Astrocyte of the spinal cord (primary cell): Measurements from ENCODE around the gene ZNF444.
A peak's percentile ranks its signal among the peaks of the same experiment; 100 is the strongest.

Experiments
- DNase-seq: peaks from one replicate; pipeline ENCODE4 v3.0.0; 2011; ENCODE audit warnings: low read depth, low spot score
- H3K4me3 ChIP-seq: 2 replicates; pipeline ENCODE4 v1.5.1; 2011; ENCODE audit warnings: low read depth, mild to moderate bottlenecking, low read length, moderate library complexity
- in situ Hi-C: cut with HindIII; loops from 2 replicates; pipeline ENCODE4 v1.10.0; 2017; ENCODE audit warnings: low sequenced_read_pairs
- TF ChIP-seq, protein P1 (sequence below): IDR thresholded peaks from 2 replicates; pipeline ENCODE4 v1.5.1; 2012; ENCODE audit warnings: low read depth, mild to moderate bottlenecking, low read length, inconsistent platforms

Gene ZNF444

DNA sequence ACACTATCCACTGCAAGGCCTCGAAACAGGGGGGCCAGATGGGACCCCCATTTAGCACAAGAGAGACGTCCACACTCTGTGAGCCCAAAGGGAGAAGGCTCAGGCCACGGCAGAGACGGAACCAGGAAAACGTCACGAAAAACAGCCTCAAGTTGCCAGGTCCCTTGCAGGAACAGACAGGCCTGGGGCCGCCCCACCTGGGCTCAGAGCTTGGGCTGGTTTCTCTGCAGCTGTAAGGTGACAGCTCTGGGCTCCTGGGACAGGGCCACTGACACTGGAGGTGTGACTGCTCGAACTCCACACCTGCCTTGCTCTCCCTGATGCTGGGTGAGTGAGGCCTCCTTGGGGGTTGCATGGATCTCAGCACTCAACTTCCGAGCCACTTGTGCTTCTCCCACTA, 23.2 kb upstream of the ZNF444 start:
- TF ChIP-seq, protein P1, sequence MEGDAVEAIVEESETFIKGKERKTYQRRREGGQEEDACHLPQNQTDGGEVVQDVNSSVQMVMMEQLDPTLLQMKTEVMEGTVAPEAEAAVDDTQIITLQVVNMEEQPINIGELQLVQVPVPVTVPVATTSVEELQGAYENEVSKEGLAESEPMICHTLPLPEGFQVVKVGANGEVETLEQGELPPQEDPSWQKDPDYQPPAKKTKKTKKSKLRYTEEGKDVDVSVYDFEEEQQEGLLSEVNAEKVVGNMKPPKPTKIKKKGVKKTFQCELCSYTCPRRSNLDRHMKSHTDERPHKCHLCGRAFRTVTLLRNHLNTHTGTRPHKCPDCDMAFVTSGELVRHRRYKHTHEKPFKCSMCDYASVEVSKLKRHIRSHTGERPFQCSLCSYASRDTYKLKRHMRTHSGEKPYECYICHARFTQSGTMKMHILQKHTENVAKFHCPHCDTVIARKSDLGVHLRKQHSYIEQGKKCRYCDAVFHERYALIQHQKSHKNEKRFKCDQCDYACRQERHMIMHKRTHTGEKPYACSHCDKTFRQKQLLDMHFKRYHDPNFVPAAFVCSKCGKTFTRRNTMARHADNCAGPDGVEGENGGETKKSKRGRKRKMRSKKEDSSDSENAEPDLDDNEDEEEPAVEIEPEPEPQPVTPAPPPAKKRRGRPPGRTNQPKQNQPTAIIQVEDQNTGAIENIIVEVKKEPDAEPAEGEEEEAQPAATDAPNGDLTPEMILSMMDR, result no peak
- in situ Hi-C loops, result no loop called here
- no peak for DNase-seq
- H3K4me3 ChIP-seq, result no peak overlapping the region

DNA sequence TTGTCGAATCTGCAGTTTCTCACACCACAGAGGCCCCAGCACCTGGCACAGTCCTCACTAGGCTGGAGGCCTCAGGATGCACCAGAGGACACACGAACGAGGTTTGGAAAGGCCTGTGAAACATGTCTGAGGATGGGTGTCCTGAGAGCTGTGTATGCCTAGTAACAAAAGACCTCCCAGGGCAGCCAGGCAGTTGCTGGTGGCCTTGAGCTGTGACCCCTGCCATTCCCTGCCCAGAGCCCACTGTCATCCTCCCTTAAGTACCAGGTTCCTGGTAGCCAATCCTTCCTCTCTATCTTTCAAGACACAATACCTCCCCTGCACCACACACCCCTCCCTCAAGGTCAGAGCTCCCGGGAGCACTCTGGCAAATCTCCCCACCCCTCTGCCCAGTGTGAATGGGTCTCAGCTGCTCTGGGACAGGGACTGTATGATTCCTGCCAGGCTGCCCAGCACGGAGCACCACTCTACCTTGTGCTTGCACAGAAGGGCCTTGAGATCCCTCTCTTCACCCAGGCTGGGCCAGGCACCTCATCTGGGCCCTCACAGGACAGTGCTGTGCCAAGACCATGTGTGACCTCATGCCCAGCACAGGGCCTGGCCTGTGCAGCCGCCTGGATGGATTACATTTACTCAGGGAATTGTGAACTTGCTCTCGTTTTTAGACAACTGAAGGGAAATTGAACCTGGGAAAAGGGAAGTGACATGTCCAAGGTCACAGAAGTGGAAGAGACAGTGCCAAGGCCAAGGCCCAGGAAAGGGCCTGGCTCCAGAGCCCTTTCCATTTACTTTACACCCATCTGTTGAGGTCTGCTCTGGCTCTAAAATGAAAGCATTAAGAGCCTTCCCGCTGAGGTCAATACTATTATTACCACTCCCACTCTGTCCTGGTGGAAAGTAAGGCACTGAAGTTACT, 22.2 kb upstream of the ZNF444 start:
- TF ChIP-seq, protein P1, result no peak
- no peak for DNase-seq
- in situ Hi-C loops, result no loop called here
- no peak overlapping the region for H3K4me3 ChIP-seq

DNA sequence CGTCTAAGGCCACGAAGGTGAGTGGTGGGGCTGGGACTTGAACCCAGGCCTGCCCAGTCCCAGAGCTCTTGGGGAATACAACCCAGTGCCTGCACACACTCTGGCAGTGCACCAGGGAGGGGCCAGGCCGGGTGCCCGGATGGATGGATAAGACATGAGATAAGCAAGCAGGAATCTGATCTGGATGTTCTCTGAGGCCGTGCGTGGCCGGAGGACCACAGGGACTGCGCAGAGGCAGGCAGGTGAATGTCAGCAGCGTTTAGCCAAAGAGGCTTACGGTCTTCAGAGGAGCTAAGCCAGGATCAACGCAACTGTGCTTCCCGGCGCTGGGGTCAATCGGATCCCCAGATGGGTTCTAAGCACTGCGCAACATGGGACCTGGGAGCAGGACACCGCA, 21.5 kb upstream of the ZNF444 start:
- DNase-seq, result no peak
- in situ Hi-C loops, result no loop called here
- H3K4me3 ChIP-seq, result peak overlapping the region; percentile 64
- TF ChIP-seq, protein P1, result no peak

DNA sequence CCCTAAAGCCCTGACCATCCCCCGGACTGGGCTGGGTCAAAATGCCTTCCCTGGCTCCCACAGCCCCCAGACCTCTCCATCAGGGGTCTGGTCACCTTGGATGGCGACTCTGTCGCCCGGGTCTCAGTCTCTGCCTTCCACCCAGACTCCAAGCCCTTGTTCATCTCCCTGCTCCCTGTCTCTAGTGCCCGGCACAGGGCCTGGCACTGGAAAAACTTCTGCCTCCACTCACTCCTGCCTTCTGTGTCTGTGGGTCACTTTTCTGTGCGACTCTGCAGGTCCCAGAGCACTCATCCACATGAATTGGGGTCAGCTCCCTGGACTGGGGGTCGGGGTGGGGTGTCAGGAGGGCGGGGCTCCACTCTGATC, 21.1 kb upstream of the ZNF444 start:
- DNase-seq, result no peak
- in situ Hi-C loops, result no loop called here
- TF ChIP-seq, protein P1, result no peak

DNA sequence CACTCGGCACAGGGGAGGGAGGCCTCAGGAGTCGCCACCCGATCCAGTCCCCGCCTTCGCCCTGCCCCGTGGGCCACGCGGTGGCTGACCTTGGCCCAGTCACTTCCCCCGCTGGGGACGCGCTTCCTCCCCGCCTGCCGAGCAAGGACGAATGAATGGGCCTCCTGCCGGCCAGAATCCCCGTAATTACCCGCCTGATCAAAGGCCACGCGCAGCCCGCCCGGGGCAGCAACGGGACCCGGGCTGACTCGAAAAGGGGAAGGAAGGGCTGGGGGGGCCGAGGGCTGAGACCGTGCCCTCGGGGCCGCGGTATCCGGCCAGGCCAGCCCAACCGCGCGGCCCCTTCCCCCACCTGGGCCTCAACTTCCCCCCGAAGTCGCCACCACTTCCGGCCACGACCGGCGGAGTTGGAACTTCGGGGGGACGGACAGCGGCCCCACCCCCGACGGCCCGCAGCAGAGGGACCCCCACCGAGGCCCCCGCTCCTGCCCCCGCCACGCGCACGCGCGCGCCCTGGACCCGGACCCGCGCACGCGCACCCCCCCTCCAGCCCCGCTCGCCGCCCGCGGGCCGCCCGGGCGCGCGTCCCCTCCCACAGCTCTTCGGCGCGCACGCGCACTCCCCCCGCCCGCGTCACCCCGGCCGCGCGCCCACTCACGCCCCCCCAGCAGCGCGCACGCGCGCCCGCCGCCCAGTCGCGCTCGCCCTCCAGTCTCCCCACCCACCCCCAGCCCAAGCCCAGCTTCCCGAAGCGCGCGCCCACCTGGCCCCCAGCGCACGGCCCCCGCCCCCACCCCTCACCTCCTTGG, 20.5 kb upstream of the ZNF444 start:
- H3K4me3 ChIP-seq, result peak overlapping the region; percentile 64
- in situ Hi-C loops, result no loop called here
- TF ChIP-seq, protein P1, result peak; percentile 19
- peak; percentile 68 for DNase-seq

More for the DNA sequence above, 21.1 kb upstream of the ZNF444 start:
- H3K4me3 ChIP-seq, result peak overlapping the region; percentile 64

DNA sequence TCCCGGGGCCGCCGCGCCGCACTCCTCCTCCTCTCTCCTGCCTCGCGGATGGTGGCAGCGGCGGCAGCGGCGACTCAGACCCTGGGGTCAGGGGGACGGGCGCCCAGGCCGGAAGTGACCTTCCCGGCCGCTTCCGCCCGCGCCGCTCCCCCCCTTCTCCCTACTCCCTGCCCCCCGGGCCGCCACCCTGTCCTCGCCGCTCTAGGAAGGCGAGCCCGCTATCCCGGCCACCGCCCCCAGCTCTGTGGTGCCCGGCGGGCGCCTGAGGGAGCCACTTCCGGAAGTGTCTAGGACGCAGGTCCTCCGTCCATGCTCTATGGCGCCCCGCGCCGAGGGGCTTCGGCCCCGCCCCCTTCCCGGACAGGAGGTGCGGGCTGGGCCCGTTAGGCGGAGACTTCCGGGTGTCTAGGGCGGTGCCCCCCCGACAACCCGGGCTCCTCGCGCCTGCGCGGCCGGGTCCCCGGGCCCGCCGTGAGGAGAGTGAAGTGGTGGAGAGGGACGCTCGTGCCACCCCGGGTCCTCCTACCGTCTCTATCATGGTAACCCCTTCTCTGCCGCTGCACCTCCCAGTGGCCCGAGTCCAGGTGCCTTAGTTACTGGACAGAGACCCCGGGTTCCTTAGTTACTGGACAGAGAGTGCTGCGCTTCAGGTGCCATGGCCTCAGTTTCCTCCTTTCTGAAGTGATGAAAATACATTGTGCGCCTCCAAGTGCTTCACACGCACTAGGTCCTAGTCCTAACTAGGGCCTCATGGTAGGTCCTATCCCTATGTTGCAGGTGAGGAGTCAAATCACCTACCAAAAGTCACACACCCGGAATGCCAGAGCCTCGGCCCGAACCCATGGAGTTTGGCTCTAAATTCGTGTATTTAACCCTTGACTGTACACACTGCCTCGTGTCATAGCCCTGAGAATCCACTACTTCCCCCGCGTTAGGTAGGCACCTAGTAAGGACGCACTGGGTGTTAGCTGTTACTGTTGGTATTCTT, 19.6 kb upstream of the ZNF444 start, which contains the start of gene ZNF787:
Gene ZNF787 (minus strand): TSS at position 116 of the 988 bp plus-strand sequence. CDS start 18,078 bp downstream, outside the sequence.
- TF ChIP-seq, protein P1, result no peak
- in situ Hi-C loops, result no loop called here
- H3K4me3 ChIP-seq, result peak within 1 kb of the TSS; percentile 64
- peak; percentile 99 for DNase-seq
